Fibroblast of peridontal ligament (primary cell): Measurements from ENCODE around the gene RNF149.
A peak's percentile ranks its signal among the peaks of the same experiment; 100 is the strongest.

Experiments
- DNase-seq: peaks from one replicate; pipeline ENCODE4 v3.0.0-alpha.2; 2010; ENCODE audit errors: extremely low read depth

Gene RNF149

GRCh38 chr2:101295895-101296294 lies 12.6 kb downstream of the RNF149 start:
- peak; percentile 52 for DNase-seq

GRCh38 chr2:101294861-101295260 lies 13.6 kb downstream of the RNF149 start:
- no peak for DNase-seq

GRCh38 chr2:101293544-101293943 lies 15.0 kb downstream of the RNF149 start:
- no peak for DNase-seq

GRCh38 chr2:101291973-101292372 lies 16.5 kb downstream of the RNF149 start:
- no peak for DNase-seq

- DNase-seq: no peak
Measured at GRCh38 chr2:101290711-101291110, 17.8 kb downstream of the RNF149 start.

GRCh38 chr2:101287303-101287702 lies 21.2 kb downstream of the RNF149 start:
- DNase-seq: no peak

- DNase-seq: no peak
Measured at GRCh38 chr2:101286684-101287083, 21.8 kb downstream of the RNF149 start.

GRCh38 chr2:101282980-101283379 lies 25.5 kb downstream of the RNF149 start:
- no peak for DNase-seq

GRCh38 chr2:101281482-101281881 lies 27.0 kb downstream of the RNF149 start:
- no peak for DNase-seq

- no peak for DNase-seq
Measured at GRCh38 chr2:101278925-101279324, 29.6 kb downstream of the RNF149 start.

- peak; percentile 25 for DNase-seq
Measured at GRCh38 chr2:101277111-101277510, 31.4 kb downstream of the RNF149 start.

GRCh38 chr2:101274142-101274541 lies 34.4 kb downstream of the RNF149 start:
- no peak for DNase-seq

- no peak for DNase-seq
Measured at GRCh38 chr2:101273056-101273455, 35.4 kb downstream of the RNF149 start.

GRCh38 chr2:101272045-101272784 lies 36.3 kb downstream of the RNF149 start:
- no peak for DNase-seq

GRCh38 chr2:101270700-101271259 lies 37.7 kb downstream of the RNF149 start:
- no peak for DNase-seq

GRCh38 chr2:101267671-101268656 lies 40.5 kb downstream of the RNF149 start:
- no peak for DNase-seq

GRCh38 chr2:101265893-101266499 lies 42.5 kb downstream of the RNF149 start:
- no peak for DNase-seq

GRCh38 chr2:101264360-101264939 lies 44.1 kb downstream of the RNF149 start:
- no peak for DNase-seq

GRCh38 chr2:101263377-101263800 lies 45.1 kb downstream of the RNF149 start:
- DNase-seq: no peak

GRCh38 chr2:101262142-101262541 lies 46.4 kb downstream of the RNF149 start:
- no peak for DNase-seq

GRCh38 chr2:101258804-101259203 lies 49.7 kb downstream of the RNF149 start:
- DNase-seq: peak; percentile 9

- DNase-seq: no peak
Measured at GRCh38 chr2:101256316-101256715, 52.2 kb downstream of the RNF149 start.
